ENCODE measurements around the gene TSC1. TPM values are rescaled to one million over a fixed set of nuclear protein-coding genes. Genes with fewer than 3 reads are reported as not detected.
"Not testable (repeated sequence)": the region's sequence is repeated elsewhere in the genome, so short reads cannot be mapped to it uniquely, and the experiment has no call there.

Gene TSC1
- total RNA-seq, 1 donor from 2014 or later, result 89.3 TPM

- Mint-ChIP-seq H3K9me3 (ENCODE audit: unreplicated experiment) (peaks cover 1% of the 10 kb centered on the region), H3K27me3 (ENCODE audit: unreplicated experiment) (peaks cover 16% of the 10 kb centered on the region), H3K36me3 (ENCODE audit: unreplicated experiment) (no peaks in the 10 kb centered on the region), H3K4me1 (ENCODE audit: low read depth, unreplicated experiment) (no peaks in the 10 kb centered on the region), H3K27ac (ENCODE audit: unreplicated experiment) (no peak overlapping the region), H3K4me3 (ENCODE audit: unreplicated experiment) (no peak overlapping the region)
- TF ChIP-seq CTCF (IDR thresholded peaks at IDR 0.05; ENCODE audit: partially characterized antibody, unreplicated experiment), result no peak
- DNase-seq, result no peak
Measured at GRCh38 chr9:132975961-132976360, 31.5 kb upstream of the TSC1 start.

GRCh38 chr9:132973713-132974112, 29.3 kb upstream of the TSC1 start:
- Mint-ChIP-seq H3K27ac (ENCODE audit: unreplicated experiment) (no peak overlapping the region), H3K4me3 (ENCODE audit: unreplicated experiment) (no peak overlapping the region), H3K4me1 (ENCODE audit: low read depth, unreplicated experiment) (no peaks in the 10 kb centered on the region), H3K27me3 (ENCODE audit: unreplicated experiment) (peaks cover 10% of the 10 kb centered on the region), H3K36me3 (ENCODE audit: unreplicated experiment) (no peaks in the 10 kb centered on the region), H3K9me3 (ENCODE audit: unreplicated experiment) (peaks cover 1% of the 10 kb centered on the region)
- no peak for DNase-seq
- TF ChIP-seq CTCF (IDR thresholded peaks at IDR 0.05; ENCODE audit: partially characterized antibody, unreplicated experiment), result no peak

GRCh38 chr9:132973166-132973565, 28.8 kb upstream of the TSC1 start:
- Mint-ChIP-seq H3K27ac (ENCODE audit: unreplicated experiment) (no peak overlapping the region), H3K9me3 (ENCODE audit: unreplicated experiment) (peaks cover 1% of the 10 kb centered on the region), H3K36me3 (ENCODE audit: unreplicated experiment) (no peaks in the 10 kb centered on the region), H3K4me3 (ENCODE audit: unreplicated experiment) (no peak overlapping the region), H3K27me3 (ENCODE audit: unreplicated experiment) (peaks cover 7% of the 10 kb centered on the region), H3K4me1 (ENCODE audit: low read depth, unreplicated experiment) (no peaks in the 10 kb centered on the region)
- TF ChIP-seq CTCF (IDR thresholded peaks at IDR 0.05; ENCODE audit: partially characterized antibody, unreplicated experiment), result no peak
- no peak for DNase-seq

- DNase-seq, result no peak
- no peaks in the 10 kb centered on the region for H3K36me3 Mint-ChIP-seq (ENCODE audit: unreplicated experiment)
- H3K9me3 Mint-ChIP-seq (ENCODE audit: unreplicated experiment), result peaks cover 1% of the 10 kb centered on the region
- H3K4me3 Mint-ChIP-seq (ENCODE audit: unreplicated experiment), result no peak overlapping the region
- TF ChIP-seq CTCF (IDR thresholded peaks at IDR 0.05; ENCODE audit: partially characterized antibody, unreplicated experiment), result no peak
- H3K4me1 Mint-ChIP-seq (ENCODE audit: low read depth, unreplicated experiment), result no peaks in the 10 kb centered on the region
- peaks cover 5% of the 10 kb centered on the region for H3K27me3 Mint-ChIP-seq (ENCODE audit: unreplicated experiment)
- H3K27ac Mint-ChIP-seq (ENCODE audit: unreplicated experiment), result no peak overlapping the region
Measured at GRCh38 chr9:132970324-132971062, 26.1 kb upstream of the TSC1 start.

GRCh38 chr9:132969783-132970182, 25.4 kb upstream of the TSC1 start:
- H3K27me3 Mint-ChIP-seq (ENCODE audit: unreplicated experiment), result peaks cover 5% of the 10 kb centered on the region
- no peak overlapping the region for H3K27ac Mint-ChIP-seq (ENCODE audit: unreplicated experiment)
- no peak for DNase-seq

GRCh38 chr9:132967908-132968307, 23.5 kb upstream of the TSC1 start:
- not testable (repeated sequence) for H3K4me3 Mint-ChIP-seq (ENCODE audit: unreplicated experiment); H3K27ac Mint-ChIP-seq (ENCODE audit: unreplicated experiment); H3K36me3 Mint-ChIP-seq (ENCODE audit: unreplicated experiment); H3K4me1 Mint-ChIP-seq (ENCODE audit: low read depth, unreplicated experiment); H3K9me3 Mint-ChIP-seq (ENCODE audit: unreplicated experiment); DNase-seq; H3K27me3 Mint-ChIP-seq (ENCODE audit: unreplicated experiment)

More at GRCh38 chr9:132969783-132970182, 25.4 kb upstream of the TSC1 start:
- H3K4me1 Mint-ChIP-seq (ENCODE audit: low read depth, unreplicated experiment), result no peaks in the 10 kb centered on the region
- peaks cover 1% of the 10 kb centered on the region for H3K9me3 Mint-ChIP-seq (ENCODE audit: unreplicated experiment)
- TF ChIP-seq CTCF (IDR thresholded peaks at IDR 0.05; ENCODE audit: partially characterized antibody, unreplicated experiment), result no peak
- H3K4me3 Mint-ChIP-seq (ENCODE audit: unreplicated experiment), result no peak overlapping the region
- H3K36me3 Mint-ChIP-seq (ENCODE audit: unreplicated experiment), result no peaks in the 10 kb centered on the region

All from glutamatergic neuron (in vitro differentiated cells).